Ascending aorta (tissue), 2 donors: Measurements from ENCODE around the gene ICA1L. TPM values are rescaled to one million over a fixed set of nuclear protein-coding genes. Genes with fewer than 3 reads are reported as not detected.

Source experiments
- DNase-seq, 2 donors: peaks; one replicate each; pipeline ENCODE4 v3.0.0-alpha.2; 2019; ENCODE audit warnings: low spot score in 2 of 2
- H3K27ac ChIP-seq, 2 donors: fragments of 200-600 bp; sonication (generic); one replicate each; pipeline ENCODE4 v1.5.1; 2016 to 2017; ENCODE audit warnings: mild to moderate bottlenecking in 1 of 2
- H3K27me3 ChIP-seq: fragments of 200-600 bp; sonication (generic); one replicate; pipeline ENCODE4 v1.5.1; 2017
- H3K36me3 ChIP-seq, 2 donors: fragments of 200-600 bp; sonication (generic); one replicate each; pipeline ENCODE4 v1.5.1; 2016
- H3K4me1 ChIP-seq, 2 donors: fragments of 200-600 bp; sonication (generic); one replicate each; pipeline ENCODE4 v1.5.1; 2016 to 2017; ENCODE audit warnings: mild to moderate bottlenecking in 1 of 2
- H3K4me3 ChIP-seq, 2 donors: fragments of 200-600 bp; sonication (generic); one replicate each; pipeline ENCODE4 v1.5.1; 2016 to 2017; ENCODE audit warnings: mild to moderate bottlenecking in 1 of 2
- H3K9me3 ChIP-seq, 2 donors: fragments of 200-600 bp; sonication (generic); one replicate each; pipeline ENCODE4 v1.5.1; 2016
- CTCF ChIP-seq, 3 experiments: fragments of 200-600 bp in 2 of 3; fragments of 450-650 bp in 1 of 3; sonication (generic) in 2 of 3; IDR thresholded peaks; one replicate each; pipeline ENCODE4 v1.5.1; 2016 to 2019; ENCODE audit warnings: antibody characterized with exemption in 3 of 3, mild to moderate bottlenecking in 1 of 3, moderate library complexity in 1 of 3
- intact Hi-C: fragments of 100-400 bp; cut with DNase I; formaldehyde crosslinking; loops from one replicate; pipeline ENCODE4 v1.15.1; 2023
- total RNA-seq: library from RNA; depleted of rRNA; stranded (reverse); fragments of >200 nt; gene quantifications from one replicate; pipeline ENCODE4 v1.1.0, GENCODE V29; 2016

The ICA1L gene
- total RNA-seq, 1 donor from 2014 or later: 0.43 TPM

- Histone ChIP-seq H3K9me3 (peaks cover 0 to 15% of the 10 kb centered on the region in 2 donors), H3K4me3 (no peak overlapping the region), H3K27ac (no peak overlapping the region), H3K27me3 (no peaks in the 10 kb centered on the region), H3K36me3 (peaks cover 0 to 5% of the 10 kb centered on the region in 2 donors), H3K4me1 (no peaks in the 10 kb centered on the region)
- intact Hi-C loops: no loop called here
- no peak for TF ChIP-seq CTCF (IDR thresholded peaks at IDR 0.05)
- DNase-seq: no peak
Observed at GRCh38 chr2:202743613-202744012, 128.0 kb downstream of the ICA1L start.

- no peaks in the 10 kb centered on the region for H3K4me1 ChIP-seq
- no peak for DNase-seq
- no peak overlapping the region for H3K27ac ChIP-seq
- no peaks in the 10 kb centered on the region for H3K9me3 ChIP-seq
- no peak for TF ChIP-seq CTCF (IDR thresholded peaks at IDR 0.05)
- H3K36me3 ChIP-seq: peaks cover 4 to 7% of the 10 kb centered on the region in 2 donors
- H3K4me3 ChIP-seq: no peak overlapping the region
- intact Hi-C loops: no loop called here
- H3K27me3 ChIP-seq: no peaks in the 10 kb centered on the region
Observed at GRCh38 chr2:202736826-202737225, 134.7 kb downstream of the ICA1L start.

GRCh38 chr2:202726070-202726469, 145.5 kb downstream of the ICA1L start:
- Histone ChIP-seq H3K4me1 (no peaks in the 10 kb centered on the region), H3K4me3 (no peak overlapping the region), H3K27me3 (no peaks in the 10 kb centered on the region), H3K36me3 (no peaks in the 10 kb centered on the region), H3K27ac (no peak overlapping the region), H3K9me3 (no peaks in the 10 kb centered on the region)
- TF ChIP-seq CTCF (IDR thresholded peaks at IDR 0.05): no peak
- intact Hi-C loops: no loop called here
- no peak for DNase-seq

- Histone ChIP-seq H3K36me3 (no peaks in the 10 kb centered on the region), H3K9me3 (no peaks in the 10 kb centered on the region), H3K4me3 (no peak overlapping the region), H3K27ac (no peak overlapping the region), H3K4me1 (no peaks in the 10 kb centered on the region), H3K27me3 (no peaks in the 10 kb centered on the region)
- intact Hi-C loops: no loop called here
- DNase-seq: no peak
- TF ChIP-seq CTCF (IDR thresholded peaks at IDR 0.05): no peak
Observed at GRCh38 chr2:202723746-202724145, 147.8 kb downstream of the ICA1L start.

Other genes with a start within 250 kb of the ICA1L start
- 30.1 TPM for gene FAM117B, start 236.8 kb downstream of the ICA1L start, total RNA-seq
- gene WDR12, start 39.9 kb upstream of the ICA1L start, total RNA-seq: 2.1 TPM
- gene CARF, start 40.5 kb upstream of the ICA1L start, total RNA-seq: 26.2 TPM
- 33.0 TPM for gene NBEAL1, start 143.1 kb upstream of the ICA1L start, total RNA-seq